Fibroblast of lung (primary cell): ENCODE measurements around the gene P2RY6.

Experiments
- CTCF ChIP-seq, 2 donors: IDR thresholded peaks in 1 of 2; conservative IDR thresholded peaks in 1 of 2; 1 replicate in 1 of 2; 2 replicates in 1 of 2; pipeline ENCODE4 v1.5.1; 2011 to 2012; ENCODE audit warnings: low read length in 2 of 2, control low read depth in 1 of 2, inconsistent platforms in 1 of 2, low read depth in 1 of 2, mild to moderate bottlenecking in 1 of 2
- EZH2 ChIP-seq: IDR thresholded peaks from 2 replicates; pipeline ENCODE4 v1.5.1; 2012; ENCODE audit warnings: low read length, control low read depth, mild to moderate bottlenecking; ENCODE audit errors: missing control alignments

- TF ChIP-seq CTCF (conservative IDR thresholded peaks at IDR 0.05 in 1 of 2, IDR thresholded peaks at IDR 0.05 in 1 of 2; ENCODE audit: low read depth in 1 of 2, low read length in 2 of 2) (peak; percentile 96 to 98), EZH2 (no peak)
These were observed 23.3 kb downstream of the P2RY6 start for GRCh38 chr11:73295241-73295995.
